Fibroblast of lung (primary cell): ENCODE data around the gene STX7. TPM values are rescaled to one million over a fixed set of nuclear protein-coding genes. Genes with fewer than 3 reads are reported as not detected.
"Not testable (repeated sequence)": the region's sequence is repeated elsewhere in the genome, so short reads cannot be mapped to it uniquely, and the experiment has no call there.

Experiments
- DNase-seq, 2 donors: peaks; one replicate each; pipeline versions ENCODE4 v3.0.0 to v3.0.0-alpha.2; 2010; ENCODE audit warnings: low read depth in 2 of 2
- H2AFZ ChIP-seq: 2 replicates; pipeline ENCODE4 v1.5.1; 2012; ENCODE audit warnings: low read length, control low read depth, inconsistent platforms
- H3K27ac ChIP-seq: 2 replicates; pipeline ENCODE4 v1.5.1; 2011; ENCODE audit warnings: low read length, control low read depth; ENCODE audit not compliant: insufficient read depth
- H3K27me3 ChIP-seq: 2 replicates; pipeline ENCODE4 v1.5.1; 2011; ENCODE audit warnings: mild to moderate bottlenecking, low read length; ENCODE audit not compliant: control insufficient read depth, insufficient read depth
- H3K36me3 ChIP-seq: 2 replicates; pipeline ENCODE4 v1.5.1; 2011; ENCODE audit warnings: low read length; ENCODE audit not compliant: control insufficient read depth, insufficient read depth
- H3K4me1 ChIP-seq: 2 replicates; pipeline ENCODE4 v1.5.1; 2011; ENCODE audit warnings: low read length; ENCODE audit not compliant: control insufficient read depth, insufficient read depth; ENCODE audit errors: extremely low read depth
- H3K4me2 ChIP-seq: 2 replicates; pipeline ENCODE4 v1.5.1; 2011; ENCODE audit warnings: low read length, control low read depth; ENCODE audit not compliant: insufficient read depth; ENCODE audit errors: extremely low read depth
- H3K4me3 ChIP-seq, 4 experiments: fragments of 200-600 bp in 1 of 4; sonication (generic) in 1 of 4; replicated peaks in 1 of 4; 2 replicates each; pipeline ENCODE4 v1.5.1; 2011 to 2016; ENCODE audit warnings: low read length in 4 of 4, low read depth in 3 of 4, mild to moderate bottlenecking in 3 of 4, control low read depth in 2 of 4, inconsistent platforms in 1 of 4, mixed read lengths in 1 of 4; ENCODE audit not compliant: insufficient read depth in 1 of 4; ENCODE audit errors: control extremely low read depth in 1 of 4
- H3K79me2 ChIP-seq: 2 replicates; pipeline ENCODE4 v1.5.1; 2012; ENCODE audit warnings: mild to moderate bottlenecking, low read length, inconsistent platforms; ENCODE audit not compliant: control insufficient read depth, insufficient read depth
- H3K9ac ChIP-seq: 2 replicates; pipeline ENCODE4 v1.5.1; 2011; ENCODE audit warnings: mild to moderate bottlenecking, low read length, control low read depth; ENCODE audit not compliant: insufficient read depth
- H3K9me3 ChIP-seq: 2 replicates; pipeline ENCODE4 v1.5.1; 2012; ENCODE audit warnings: low read depth, low read length; ENCODE audit not compliant: control insufficient read depth, insufficient read depth
- H4K20me1 ChIP-seq: 2 replicates; pipeline ENCODE4 v1.5.1; 2011; ENCODE audit warnings: low read length; ENCODE audit not compliant: control insufficient read depth, insufficient read depth; ENCODE audit errors: extremely low read depth
- EZH2 ChIP-seq: IDR thresholded peaks from 2 replicates; pipeline ENCODE4 v1.5.1; 2012; ENCODE audit warnings: low read length, control low read depth, mild to moderate bottlenecking; ENCODE audit errors: missing control alignments
- polyA plus RNA-seq, 2 donors: library from polyadenylated mRNA; depleted of rRNA in 1 of 2; stranded (reverse) in 1 of 2; unstranded in 1 of 2; fragments of >200 nt; gene quantifications; 2 replicates each; pipeline ENCODE4 v1.2.1, GENCODE V29; 2011 to 2012; ENCODE audit warnings: missing spikeins in 1 of 2
- total RNA-seq: library from RNA; depleted of rRNA; stranded (reverse); fragments of >200 nt; gene quantifications from 2 replicates; pipeline ENCODE4 v1.2.1, GENCODE V29; 2014
- TF ChIP-seq, protein P1 (sequence below), 2 donors: IDR thresholded peaks in 1 of 2; conservative IDR thresholded peaks in 1 of 2; 1 replicate in 1 of 2; 2 replicates in 1 of 2; pipeline ENCODE4 v1.5.1; 2011 to 2012; ENCODE audit warnings: low read length in 2 of 2, control low read depth in 1 of 2, inconsistent platforms in 1 of 2, low read depth in 1 of 2, mild to moderate bottlenecking in 1 of 2

STX7 gene
- total and polyA plus RNA-seq, 2 donors (not counting 1 experiment from before 2014, with no cell fraction given): 52.1 to 53.0 TPM

DNA sequence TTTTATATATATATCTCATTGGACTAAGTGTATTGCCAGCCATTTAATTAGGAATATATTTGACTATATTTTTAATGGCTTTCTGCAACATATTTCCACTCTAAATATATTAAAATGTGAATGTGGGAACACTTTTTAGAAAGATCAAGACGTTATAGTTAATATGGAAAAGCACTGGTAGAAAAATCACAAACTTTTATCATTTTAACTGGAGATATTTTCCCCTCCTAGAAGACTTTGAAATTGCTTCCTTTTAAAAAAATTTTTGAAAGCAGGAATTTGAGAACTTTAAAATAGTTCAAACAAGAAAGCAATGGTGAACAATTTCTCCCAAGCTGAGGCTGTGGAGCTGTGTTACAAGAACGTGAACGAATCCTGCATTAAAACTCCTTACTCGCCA, 25.1 kb upstream of the STX7 start, which contains the start of gene TAAR9:
TAAR9 (plus strand) TSS at position 301 of the 400 bp plus-strand sequence; CDS start at position 314, 13 bp downstream.
- no peak for DNase-seq
- no peak within 1 kb of the TSS for H2AFZ ChIP-seq
- H3K27me3 ChIP-seq: peaks cover 14% of the 10 kb centered on the region
- H3K9me3 ChIP-seq: no peaks in the 10 kb centered on the region
- no peak within 1 kb of the TSS for H3K27ac ChIP-seq
- H3K36me3 ChIP-seq: no peaks in the 10 kb centered on the region
- TF ChIP-seq EZH2: no peak
- TF ChIP-seq, protein P1, sequence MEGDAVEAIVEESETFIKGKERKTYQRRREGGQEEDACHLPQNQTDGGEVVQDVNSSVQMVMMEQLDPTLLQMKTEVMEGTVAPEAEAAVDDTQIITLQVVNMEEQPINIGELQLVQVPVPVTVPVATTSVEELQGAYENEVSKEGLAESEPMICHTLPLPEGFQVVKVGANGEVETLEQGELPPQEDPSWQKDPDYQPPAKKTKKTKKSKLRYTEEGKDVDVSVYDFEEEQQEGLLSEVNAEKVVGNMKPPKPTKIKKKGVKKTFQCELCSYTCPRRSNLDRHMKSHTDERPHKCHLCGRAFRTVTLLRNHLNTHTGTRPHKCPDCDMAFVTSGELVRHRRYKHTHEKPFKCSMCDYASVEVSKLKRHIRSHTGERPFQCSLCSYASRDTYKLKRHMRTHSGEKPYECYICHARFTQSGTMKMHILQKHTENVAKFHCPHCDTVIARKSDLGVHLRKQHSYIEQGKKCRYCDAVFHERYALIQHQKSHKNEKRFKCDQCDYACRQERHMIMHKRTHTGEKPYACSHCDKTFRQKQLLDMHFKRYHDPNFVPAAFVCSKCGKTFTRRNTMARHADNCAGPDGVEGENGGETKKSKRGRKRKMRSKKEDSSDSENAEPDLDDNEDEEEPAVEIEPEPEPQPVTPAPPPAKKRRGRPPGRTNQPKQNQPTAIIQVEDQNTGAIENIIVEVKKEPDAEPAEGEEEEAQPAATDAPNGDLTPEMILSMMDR (conservative IDR thresholded peaks at IDR 0.05 in 1 of 2, IDR thresholded peaks at IDR 0.05 in 1 of 2; ENCODE audit: low read depth in 1 of 2, low read length in 2 of 2): no peak
- no peaks in the 10 kb centered on the region for H4K20me1 ChIP-seq
- no peak within 1 kb of the TSS for H3K4me2 ChIP-seq
- no peak within 1 kb of the TSS for H3K4me3 ChIP-seq
- H3K4me1 ChIP-seq: no peaks in the 10 kb centered on the region
- H3K79me2 ChIP-seq: no peaks in the 10 kb centered on the region
- no peak within 1 kb of the TSS for H3K9ac ChIP-seq

DNA sequence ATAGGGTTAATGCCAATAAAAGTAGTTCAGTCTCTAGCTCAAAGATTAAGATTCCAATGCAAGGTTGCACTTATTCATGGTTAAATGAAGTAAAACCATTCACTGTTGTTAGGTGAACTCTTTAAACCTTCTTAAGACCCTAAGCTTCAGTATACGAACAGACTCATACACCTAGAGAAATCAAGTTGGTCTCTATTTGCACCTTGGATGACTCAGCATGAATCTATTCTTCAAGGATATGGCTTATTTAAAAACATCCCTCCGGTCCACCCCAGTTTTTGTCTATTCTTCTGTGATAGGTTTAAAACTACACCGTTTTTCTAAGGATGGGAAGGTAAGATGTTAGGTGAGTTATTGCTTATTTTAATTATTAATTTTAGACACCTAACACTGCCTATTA, 24.2 kb upstream of the STX7 start:
- Histone ChIP-seq H3K79me2 (no peaks in the 10 kb centered on the region), H3K4me3 (no peak overlapping the region), H2AFZ (no peak overlapping the region), H3K4me2 (no peak overlapping the region), H3K27me3 (peaks cover 14% of the 10 kb centered on the region), H3K9ac (no peak overlapping the region), H3K9me3 (no peaks in the 10 kb centered on the region), H3K4me1 (no peaks in the 10 kb centered on the region), H3K27ac (no peak overlapping the region), H3K36me3 (no peaks in the 10 kb centered on the region), H4K20me1 (no peaks in the 10 kb centered on the region)
- TF ChIP-seq, protein P1 (conservative IDR thresholded peaks at IDR 0.05 in 1 of 2, IDR thresholded peaks at IDR 0.05 in 1 of 2; ENCODE audit: low read depth in 1 of 2, low read length in 2 of 2): no peak
- TF ChIP-seq EZH2: no peak
- DNase-seq: no peak

- H3K27ac ChIP-seq, H3K79me2 ChIP-seq, H3K4me2 ChIP-seq, H4K20me1 ChIP-seq, H3K9me3 ChIP-seq, H2AFZ ChIP-seq, DNase-seq, H3K9ac ChIP-seq, H3K4me1 ChIP-seq, H3K4me3 ChIP-seq, H3K36me3 ChIP-seq: not testable (repeated sequence)
- peaks cover 14% of the 10 kb centered on the region for H3K27me3 ChIP-seq
These were observed 21.6 kb upstream of the STX7 start for GRCh38 chr6:132534546-132534945.
